DMS153 treated with DMSO at 0.1 percent for 48 hours (cell line): ENCODE results near the gene CSK.

ENCODE experiments used
- DNase-seq: peaks from one replicate; lab custom pipeline; 2025; ENCODE audit not compliant: unreplicated experiment; lab: John Stamatoyannopoulos, UW

The CSK gene

DNA sequence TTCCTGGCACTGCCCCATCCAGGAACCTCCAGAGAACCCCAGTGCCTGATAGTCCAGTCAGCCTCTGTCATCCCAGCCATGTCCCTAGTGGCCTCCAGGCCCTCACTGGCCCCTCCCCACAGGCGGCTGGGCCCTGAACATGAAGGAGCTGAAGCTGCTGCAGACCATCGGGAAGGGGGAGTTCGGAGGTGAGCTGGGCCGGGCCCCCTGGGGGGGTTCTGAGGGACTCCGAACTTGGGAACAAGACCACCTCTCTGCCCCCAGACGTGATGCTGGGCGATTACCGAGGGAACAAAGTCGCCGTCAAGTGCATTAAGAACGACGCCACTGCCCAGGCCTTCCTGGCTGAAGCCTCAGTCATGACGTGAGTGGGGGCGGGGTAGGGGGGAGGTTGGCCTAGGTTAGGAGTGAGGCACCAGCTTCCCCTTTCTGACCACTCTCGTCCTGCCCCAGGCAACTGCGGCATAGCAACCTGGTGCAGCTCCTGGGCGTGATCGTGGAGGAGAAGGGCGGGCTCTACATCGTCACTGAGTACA lies 18.7 kb downstream of the CSK start:
- no peak for DNase-seq

GRCh38 chr15:74801311-74801997 lies 19.6 kb downstream of the CSK start:
- DNase-seq = no peak

DNA sequence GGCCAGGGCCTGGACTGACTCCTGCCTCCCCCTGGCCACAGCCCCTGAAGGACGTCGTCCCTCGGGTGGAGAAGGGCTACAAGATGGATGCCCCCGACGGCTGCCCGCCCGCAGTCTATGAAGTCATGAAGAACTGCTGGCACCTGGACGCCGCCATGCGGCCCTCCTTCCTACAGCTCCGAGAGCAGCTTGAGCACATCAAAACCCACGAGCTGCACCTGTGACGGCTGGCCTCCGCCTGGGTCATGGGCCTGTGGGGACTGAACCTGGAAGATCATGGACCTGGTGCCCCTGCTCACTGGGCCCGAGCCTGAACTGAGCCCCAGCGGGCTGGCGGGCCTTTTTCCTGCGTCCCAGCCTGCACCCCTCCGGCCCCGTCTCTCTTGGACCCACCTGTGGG lies 20.4 kb downstream of the CSK start:
- DNase-seq = no peak

DNA sequence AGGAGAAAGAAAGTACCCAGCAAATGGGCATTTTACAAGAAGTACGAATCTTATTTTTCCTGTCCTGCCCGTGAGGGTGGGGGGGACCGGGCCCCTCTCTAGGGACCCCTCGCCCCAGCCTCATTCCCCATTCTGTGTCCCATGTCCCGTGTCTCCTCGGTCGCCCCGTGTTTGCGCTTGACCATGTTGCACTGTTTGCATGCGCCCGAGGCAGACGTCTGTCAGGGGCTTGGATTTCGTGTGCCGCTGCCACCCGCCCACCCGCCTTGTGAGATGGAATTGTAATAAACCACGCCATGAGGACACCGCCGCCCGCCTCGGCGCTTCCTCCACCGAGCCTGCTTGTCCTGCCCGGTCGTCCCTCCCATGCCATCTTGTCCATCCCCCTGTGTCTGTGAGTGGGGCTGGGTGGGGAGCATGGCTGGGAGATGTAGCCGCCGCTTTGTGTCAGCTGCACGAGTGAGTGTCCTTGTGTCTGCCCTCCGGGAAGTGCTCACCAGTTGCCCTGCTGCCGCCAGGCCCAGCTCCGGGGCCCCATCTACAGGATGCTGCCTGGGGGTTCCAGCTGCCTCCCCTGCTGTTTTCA lies 21.1 kb downstream of the CSK start:
- DNase-seq = no peak

- DNase-seq = no peak
Observed at GRCh38 chr15:74804935-74805334, 23.1 kb downstream of the CSK start.

DNA sequence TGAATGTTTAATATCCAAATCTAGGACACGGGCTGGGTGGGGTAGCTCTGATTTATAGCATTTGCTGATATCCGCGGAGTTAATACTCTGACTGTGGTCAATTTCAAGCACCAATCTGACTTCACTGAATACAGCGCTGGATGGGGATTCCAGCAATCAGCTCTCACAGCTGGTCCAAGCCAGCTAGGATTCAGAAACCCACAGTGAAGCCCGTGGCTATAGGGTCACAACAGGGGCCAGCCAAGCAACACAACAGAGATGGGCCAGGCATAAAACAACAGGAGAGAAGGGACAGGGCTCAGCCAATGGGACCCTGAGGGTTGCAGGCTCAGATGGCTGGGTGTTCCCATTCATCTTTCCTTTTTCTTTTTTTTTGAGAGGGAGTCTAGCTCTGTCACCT lies 25.4 kb downstream of the CSK start:
- DNase-seq = no peak

GRCh38 chr15:74808078-74808839 lies 26.4 kb downstream of the CSK start:
- no peak for DNase-seq

DNA sequence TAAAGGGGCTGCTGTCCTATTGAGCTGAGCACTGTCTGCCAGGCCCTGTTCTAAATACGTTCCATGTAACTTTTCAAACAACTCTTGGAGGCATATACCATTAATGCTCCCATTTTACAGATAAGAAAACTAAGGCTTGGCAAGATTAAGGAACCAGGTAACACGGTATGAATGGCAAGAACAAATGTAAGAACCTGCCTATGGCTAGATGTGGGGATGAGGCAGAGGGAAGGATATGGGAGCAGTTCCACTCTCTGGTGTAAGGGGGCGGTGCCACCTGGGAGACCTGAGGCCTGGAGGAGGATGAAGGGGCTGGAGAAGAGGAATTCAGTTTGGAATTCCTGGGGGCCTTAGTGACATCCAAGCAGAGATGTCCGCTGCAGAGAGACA lies 27.0 kb downstream of the CSK start:
- DNase-seq = no peak

GRCh38 chr15:74809242-74809641 lies 27.4 kb downstream of the CSK start:
- DNase-seq = no peak

DNA sequence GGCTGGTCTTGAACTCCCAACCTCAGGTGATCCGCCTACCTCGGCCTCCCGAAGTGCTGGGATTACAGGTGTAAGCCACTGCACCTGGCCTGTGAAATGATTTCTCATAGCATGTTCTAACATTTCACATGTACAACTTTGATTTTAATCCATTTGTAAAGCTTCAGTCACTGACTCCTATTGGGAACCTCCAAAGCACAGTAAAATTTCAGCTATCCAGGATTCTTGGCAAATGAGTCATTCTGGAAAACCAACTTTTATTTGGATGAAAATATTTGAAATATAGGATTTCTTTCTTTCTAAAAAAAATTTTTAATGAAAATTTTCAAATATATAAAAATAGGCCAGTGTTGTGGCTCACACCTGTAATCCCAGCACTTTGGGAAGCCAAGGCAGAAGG lies 28.1 kb downstream of the CSK start:
- no peak for DNase-seq

DNA sequence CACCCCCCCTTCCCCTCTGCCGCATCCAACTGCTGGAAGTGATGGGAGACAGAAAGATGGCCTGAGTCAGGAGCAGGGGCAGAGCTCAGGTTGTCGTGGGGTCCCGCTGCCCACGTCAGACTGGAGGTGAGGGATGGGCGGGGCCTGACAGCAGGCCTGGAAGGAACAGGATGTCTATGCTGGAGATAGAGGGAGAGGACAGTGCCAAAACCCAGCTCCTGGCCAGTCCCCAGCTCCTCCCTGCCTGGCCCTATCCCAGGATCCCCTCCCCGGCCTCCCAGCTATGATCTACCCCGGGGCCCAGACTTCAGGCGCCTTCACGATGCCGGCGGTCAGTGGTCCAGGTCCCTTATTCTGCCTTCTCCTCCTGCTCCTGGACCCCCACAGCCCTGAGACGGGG lies 30.7 kb downstream of the CSK start, which contains the start of gene LMAN1L:
LMAN1L (plus strand) TSS at position 303 of the 400 bp plus-strand sequence; CDS start at position 323, 20 bp downstream.
- DNase-seq = no peak

GRCh38 chr15:74815121-74815934 lies 33.4 kb downstream of the CSK start:
- DNase-seq = no peak

- DNase-seq = no peak
Observed at GRCh38 chr15:74815961-74816360, 34.1 kb downstream of the CSK start.

DNA sequence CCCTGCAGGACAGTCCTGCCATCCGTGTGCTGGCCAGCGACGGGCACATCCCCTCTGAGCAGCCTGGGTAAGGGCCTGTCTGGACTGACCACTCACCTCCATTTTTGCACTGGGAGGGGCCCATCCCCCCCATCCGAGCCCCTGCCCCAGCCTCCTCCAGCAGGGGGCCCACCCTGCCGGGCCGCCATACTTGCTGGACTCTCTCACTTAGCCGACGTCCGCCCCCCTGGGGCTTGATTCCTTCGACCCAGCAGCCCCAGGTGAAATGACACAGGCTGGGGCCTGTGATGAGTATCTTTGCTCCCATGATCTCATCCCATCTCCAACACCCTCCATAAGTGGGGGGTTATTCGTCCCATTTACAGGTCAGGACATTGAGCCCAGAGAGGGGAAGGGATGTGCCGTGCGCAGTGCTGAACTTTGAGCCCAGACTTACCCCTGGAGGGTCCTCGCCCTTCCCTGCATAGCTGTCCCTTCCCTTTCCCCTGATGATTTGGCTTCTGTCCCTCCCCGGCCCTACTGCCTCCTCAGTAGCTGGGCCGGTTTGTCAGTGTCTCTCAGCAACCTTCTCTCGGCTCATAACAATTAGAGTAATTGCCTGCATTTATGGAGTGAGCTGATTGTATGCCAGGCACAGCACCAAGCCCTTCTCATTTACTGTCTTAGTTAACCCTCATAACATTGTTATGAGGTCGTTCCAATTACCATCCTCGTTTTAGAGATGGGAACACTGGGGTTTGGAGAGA lies 34.9 kb downstream of the CSK start:
- DNase-seq = no peak

- DNase-seq = no peak
Observed at GRCh38 chr15:74817370-74817737, 35.5 kb downstream of the CSK start.

GRCh38 chr15:74820056-74820455 lies 38.2 kb downstream of the CSK start:
- no peak for DNase-seq

- no peak for DNase-seq
Observed at GRCh38 chr15:74821091-74821789, 39.4 kb downstream of the CSK start.

DNA sequence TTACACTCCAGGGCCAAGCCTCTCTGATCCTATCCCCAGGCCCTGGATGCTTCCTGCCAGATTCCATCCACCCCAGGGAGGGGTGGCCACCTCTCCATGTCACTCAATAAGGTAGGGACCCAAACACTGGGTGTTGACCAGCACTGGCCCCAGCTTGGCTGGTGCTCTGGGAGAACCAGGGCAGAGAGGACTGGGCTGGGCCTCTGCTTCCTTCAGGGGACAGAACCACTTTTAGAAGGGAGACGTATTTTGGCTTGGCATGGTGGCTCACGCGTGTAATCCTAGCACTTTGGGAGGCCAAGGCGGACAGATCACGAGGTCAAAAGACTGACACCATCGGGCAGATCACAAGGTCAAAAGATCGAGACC lies 39.9 kb downstream of the CSK start:
- DNase-seq = no peak

DNA sequence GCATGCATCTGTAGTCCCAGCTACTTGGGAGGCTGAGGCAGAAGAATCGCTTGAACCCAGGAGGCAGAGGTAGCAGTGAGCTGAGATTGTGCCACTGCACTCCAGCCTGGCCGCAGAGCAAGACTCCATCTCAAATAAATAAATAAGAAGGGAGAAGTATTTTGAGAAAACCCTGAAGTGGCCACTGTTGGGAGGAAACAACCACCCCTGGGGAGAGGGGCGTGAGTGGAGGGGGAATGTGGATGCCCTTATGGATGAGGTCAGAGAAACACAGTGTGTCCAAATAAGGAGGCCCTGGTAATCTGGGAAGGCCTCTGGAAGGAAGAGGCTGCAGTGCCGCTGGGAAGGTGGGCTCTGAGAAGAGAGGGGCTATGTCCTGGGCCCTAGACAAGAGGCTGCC lies 40.4 kb downstream of the CSK start:
- no peak for DNase-seq

GRCh38 chr15:74823324-74823723 lies 41.4 kb downstream of the CSK start:
- no peak for DNase-seq
